OCI-LY7 (cell line): Measurements from ENCODE around the gene GJC3. TPM values are rescaled to one million over a fixed set of nuclear protein-coding genes. Genes with fewer than 3 reads are reported as not detected.

Experiments used
- BruUV-seq: library from RNA; stranded (reverse); fragments of 400-500 nt; replicated peaks from 2 replicates; lab custom pipeline; 2021; lab: Mats Ljungman, UMichigan
- CTCF ChIA-PET: fragments of 300-600 bp; sonication (Branson Sonifier 250); formaldehyde crosslinking; loops from one replicate; lab custom pipeline; 2022; ENCODE audit warnings: antibody characterized with exemption; ENCODE audit not compliant: unreplicated experiment; lab: Charles Lee
- POLR2A ChIA-PET: fragments of 300-600 bp; sonication (Branson Sonifier 250); formaldehyde crosslinking; loops from one replicate; lab custom pipeline; 2022; ENCODE audit warnings: antibody characterized with exemption; lab: Charles Lee
- DNase-seq: peaks from one replicate; pipeline ENCODE4 v3.0.0-alpha.2; 2015; ENCODE audit warnings: low spot score
- H2AFZ ChIP-seq: fragments of 200-600 bp; sonication (generic), shearing (Covaris generic); 2 replicates; pipeline ENCODE4 v1.6.1; 2014; ENCODE audit warnings: mild to moderate bottlenecking, antibody characterized with exemption, low read length, moderate library complexity
- H3K27ac ChIP-seq: fragments of 200-600 bp; sonication (generic); 2 replicates; pipeline ENCODE4 v1.5.1; 2014; ENCODE audit warnings: mixed run types, low read depth, mild to moderate bottlenecking, moderate library complexity, low read length, inconsistent platforms; ENCODE audit not compliant: poor library complexity, severe bottlenecking
- H3K36me3 ChIP-seq: fragments of 200-600 bp; sonication (generic); 2 replicates; pipeline ENCODE4 v1.6.1; 2014; ENCODE audit warnings: mild to moderate bottlenecking, antibody characterized with exemption, low read length, moderate library complexity, mixed read lengths; ENCODE audit not compliant: insufficient read depth
- H3K4me1 ChIP-seq: fragments of 200-600 bp; sonication (generic); 2 replicates; pipeline ENCODE4 v1.5.1; 2014; ENCODE audit warnings: mild to moderate bottlenecking, low read length; ENCODE audit not compliant: insufficient read depth, poor library complexity, severe bottlenecking
- H3K4me2 ChIP-seq: fragments of 200-600 bp; sonication (generic); 2 replicates; pipeline ENCODE4 v1.6.1; 2014; ENCODE audit warnings: mild to moderate bottlenecking, low read length
- H3K4me3 ChIP-seq: fragments of 200-600 bp; sonication (generic); 2 replicates; pipeline ENCODE4 v1.5.1; 2014; ENCODE audit warnings: mild to moderate bottlenecking, low read depth, low read length; ENCODE audit not compliant: poor library complexity, severe bottlenecking
- H3K79me2 ChIP-seq: fragments of 200-600 bp; sonication (generic); 2 replicates; pipeline ENCODE4 v1.6.1; 2016; ENCODE audit warnings: low read depth, mild to moderate bottlenecking, low read length, moderate library complexity, mixed read lengths; ENCODE audit not compliant: insufficient read depth
- H3K9me2 ChIP-seq: fragments of 200-600 bp; sonication (generic); 2 replicates; pipeline ENCODE4 v1.6.1; 2016; ENCODE audit warnings: mild to moderate bottlenecking, low read length, mixed read lengths; ENCODE audit not compliant: insufficient read depth
- H3K9me3 ChIP-seq: fragments of 200-600 bp; sonication (generic); 2 replicates; pipeline ENCODE4 v1.6.1; 2014; ENCODE audit warnings: mild to moderate bottlenecking, mixed run types, low read length, mixed read lengths
- H4K20me1 ChIP-seq: fragments of 200-600 bp; sonication (generic); 2 replicates; pipeline ENCODE4 v1.6.1; 2014; ENCODE audit warnings: mild to moderate bottlenecking, antibody characterized with exemption, low read length, moderate library complexity, mixed read lengths; ENCODE audit not compliant: insufficient read depth
- CTCF ChIP-seq: fragments of 200-600 bp; sonication (generic); conservative IDR thresholded peaks from 2 replicates; pipeline ENCODE4 v1.5.1; 2014; ENCODE audit warnings: mild to moderate bottlenecking, antibody characterized with exemption, low read length, moderate library complexity, mixed read lengths
- EZH2phosphoT487 ChIP-seq: fragments of 200-600 bp; sonication (generic); IDR thresholded peaks from 2 replicates; pipeline ENCODE4 v1.6.1; 2018; ENCODE audit warnings: low read depth, borderline replicate concordance, mild to moderate bottlenecking, mixed run types, antibody characterized with exemption, low read length, moderate library complexity, mixed read lengths
- intact Hi-C: fragments of 100-400 bp; cut with micrococcal nuclease; formaldehyde crosslinking; loops from one replicate; pipeline ENCODE4 v1.10.0; 2022; ENCODE audit not compliant: unreplicated experiment
- total RNA-seq, 2 experiments: library from RNA; depleted of rRNA in 1 of 2; stranded (reverse); fragments of >200 nt in 1 of 2; shearing (Covaris generic) in 1 of 2; gene quantifications; 2 replicates each; pipeline ENCODE4 v1.2.3, GENCODE V29; 2014 to 2022

GJC3 gene
- total RNA-seq, 2 experiments from 2014 or later = not detected

- Histone ChIP-seq H3K36me3 (no peaks in the 10 kb centered on the region), H4K20me1 (no peaks in the 10 kb centered on the region), H3K4me3 (no peak overlapping the region), H3K4me2 (no peak overlapping the region; the same call in 1 of the 2 replicates), H2AFZ (no peak overlapping the region), H3K9me3 (no peaks in the 10 kb centered on the region), H3K9me2 (no peaks in the 10 kb centered on the region), H3K79me2 (no peaks in the 10 kb centered on the region), H3K27ac (no peak overlapping the region), H3K4me1 (no peaks in the 10 kb centered on the region)
- intact Hi-C loops = no loop called here
- ChIA-PET POLR2A (no interaction called here), CTCF (no interaction called here)
- DNase-seq = no peak
- no TSS peak for BruUV-seq
- TF ChIP-seq CTCF (no peak), EZH2phosphoT487 (no peak)
These were observed 272 bp upstream of the GJC3 start for GRCh38 chr7:99929730-99930053.

- no peaks in the 10 kb centered on the region for H3K9me2 ChIP-seq
- no peaks in the 10 kb centered on the region for H3K4me1 ChIP-seq
- no TSS peak for BruUV-seq
- H3K79me2 ChIP-seq = no peaks in the 10 kb centered on the region
- DNase-seq = no peak
- H3K4me3 ChIP-seq = no peak overlapping the region
- TF ChIP-seq EZH2phosphoT487 = no peak
- H3K36me3 ChIP-seq = no peaks in the 10 kb centered on the region
- no peak overlapping the region for H3K4me2 ChIP-seq
- no peaks in the 10 kb centered on the region for H3K9me3 ChIP-seq
- no peak overlapping the region for H2AFZ ChIP-seq
- intact Hi-C loops = no loop called here
- H4K20me1 ChIP-seq = no peaks in the 10 kb centered on the region
- POLR2A ChIA-PET = no interaction called here
- CTCF ChIA-PET = no interaction called here
- no peak overlapping the region for H3K27ac ChIP-seq
These were observed 1.2 kb downstream of the GJC3 start for GRCh38 chr7:99928188-99928587.

DNA sequence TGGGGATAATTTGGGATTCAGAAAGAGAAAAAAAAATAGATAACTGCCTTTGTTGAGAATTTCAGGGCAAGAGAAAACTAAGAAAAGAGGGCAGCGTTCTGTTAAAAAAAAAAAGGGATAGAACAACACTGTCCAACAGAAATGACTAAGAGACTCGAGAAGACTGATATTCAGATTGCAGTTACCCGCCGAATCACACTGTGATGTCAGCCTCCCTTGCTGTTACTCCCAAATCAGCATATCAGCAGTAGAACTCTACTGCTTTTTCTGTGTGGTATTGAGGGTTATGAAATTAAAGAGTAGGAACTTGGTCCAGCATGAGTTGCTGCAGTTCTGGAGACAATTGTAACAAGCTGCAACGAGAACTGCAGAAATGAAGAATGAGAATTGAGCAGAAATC lies 1.9 kb downstream of the GJC3 start:
- no peaks in the 10 kb centered on the region for H3K36me3 ChIP-seq
- DNase-seq = no peak
- no peaks in the 10 kb centered on the region for H3K9me3 ChIP-seq
- intact Hi-C loops = no loop called here
- TF ChIP-seq CTCF (no peak), EZH2phosphoT487 (no peak)
- no peaks in the 10 kb centered on the region for H3K79me2 ChIP-seq
- CTCF ChIA-PET = no interaction called here
- POLR2A ChIA-PET = no interaction called here
- no peak overlapping the region for H3K27ac ChIP-seq
- no peak overlapping the region for H2AFZ ChIP-seq
- H3K4me2 ChIP-seq = no peak overlapping the region
- H4K20me1 ChIP-seq = no peaks in the 10 kb centered on the region
- H3K9me2 ChIP-seq = no peaks in the 10 kb centered on the region
- no peak overlapping the region for H3K4me3 ChIP-seq
- BruUV-seq = no TSS peak
- no peaks in the 10 kb centered on the region for H3K4me1 ChIP-seq
